ENCODE data around the gene MPZ.
"Not testable (repeated sequence)": the region's sequence is repeated elsewhere in the genome, so short reads cannot be mapped to it uniquely, and the experiment has no call there.

The MPZ gene

GRCh38 chr1:161299347-161299746 is 10.4 kb downstream of the MPZ start:
- no peak for DNase-seq (ENCODE audit: low spot score)

GRCh38 chr1:161298116-161298515 is 11.7 kb downstream of the MPZ start:
- no peak for DNase-seq (ENCODE audit: low spot score)

GRCh38 chr1:161297415-161297814 is 12.4 kb downstream of the MPZ start:
- DNase-seq (ENCODE audit: low spot score), result no peak

GRCh38 chr1:161290779-161291178 is 19.0 kb downstream of the MPZ start:
- DNase-seq (ENCODE audit: low spot score), result no peak

GRCh38 chr1:161287482-161288054 is 22.2 kb downstream of the MPZ start:
- no peak for DNase-seq (ENCODE audit: low spot score)

GRCh38 chr1:161285521-161285920 is 24.2 kb downstream of the MPZ start:
- DNase-seq (ENCODE audit: low spot score), result no peak

GRCh38 chr1:161285113-161285512 is 24.7 kb downstream of the MPZ start:
- DNase-seq (ENCODE audit: low spot score), result no peak

- no peak for DNase-seq (ENCODE audit: low spot score)
These were observed 26.8 kb downstream of the MPZ start for GRCh38 chr1:161282991-161283390.

GRCh38 chr1:161274874-161275273 is 34.9 kb downstream of the MPZ start:
- no peak for DNase-seq (ENCODE audit: low spot score)

GRCh38 chr1:161273402-161273801 is 36.4 kb downstream of the MPZ start:
- no peak for DNase-seq (ENCODE audit: low spot score)

GRCh38 chr1:161267321-161267720 is 42.4 kb downstream of the MPZ start:
- DNase-seq (ENCODE audit: low spot score), result no peak

GRCh38 chr1:161266836-161267235 is 42.9 kb downstream of the MPZ start:
- DNase-seq (ENCODE audit: low spot score), result no peak

GRCh38 chr1:161266202-161266601 is 43.6 kb downstream of the MPZ start:
- DNase-seq (ENCODE audit: low spot score), result no peak

GRCh38 chr1:161265305-161265704 is 44.5 kb downstream of the MPZ start:
- DNase-seq (ENCODE audit: low spot score), result no peak

GRCh38 chr1:161261261-161262235 is 48.2 kb downstream of the MPZ start:
- no peak for DNase-seq (ENCODE audit: low spot score)

GRCh38 chr1:161260376-161261260 is 49.1 kb downstream of the MPZ start:
- no peak for DNase-seq (ENCODE audit: low spot score)

GRCh38 chr1:161259765-161260164 is 50.0 kb downstream of the MPZ start:
- DNase-seq (ENCODE audit: low spot score), result no peak

- no peak for DNase-seq (ENCODE audit: low spot score)
These were observed 50.4 kb downstream of the MPZ start for GRCh38 chr1:161259345-161259702.

GRCh38 chr1:161258439-161259344 is 51.1 kb downstream of the MPZ start, which contains the start of gene PCP4L1:
TSS of gene PCP4L1 (plus strand) at chr1:161258745. CDS start at chr1:161258975, 230 bp downstream.
- peak; percentile 72 for DNase-seq (ENCODE audit: low spot score)

GRCh38 chr1:161257109-161257508 is 52.7 kb downstream of the MPZ start:
- DNase-seq (ENCODE audit: low spot score), result not testable (repeated sequence)

GRCh38 chr1:161255955-161256520 is 53.7 kb downstream of the MPZ start:
- DNase-seq (ENCODE audit: low spot score), result not testable (repeated sequence)
